GM21390 (cell line): ENCODE measurements around the gene RHOV.

Experiments used
- ATAC-seq: cut with Tn5 transposase; IDR thresholded peaks from one replicate; pipeline ENCODE4 v1.9.1; 2021; ENCODE audit not compliant: unreplicated experiment

The RHOV gene, protein sequence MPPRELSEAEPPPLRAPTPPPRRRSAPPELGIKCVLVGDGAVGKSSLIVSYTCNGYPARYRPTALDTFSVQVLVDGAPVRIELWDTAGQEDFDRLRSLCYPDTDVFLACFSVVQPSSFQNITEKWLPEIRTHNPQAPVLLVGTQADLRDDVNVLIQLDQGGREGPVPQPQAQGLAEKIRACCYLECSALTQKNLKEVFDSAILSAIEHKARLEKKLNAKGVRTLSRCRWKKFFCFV

GRCh38 chr15:40873694-40874561 is at the start of gene RHOV:
Gene RHOV (minus strand): TSS chr15:40874234. CDS start chr15:40874139, 95 bp downstream.
- peak; percentile 60 for ATAC-seq

DNA sequence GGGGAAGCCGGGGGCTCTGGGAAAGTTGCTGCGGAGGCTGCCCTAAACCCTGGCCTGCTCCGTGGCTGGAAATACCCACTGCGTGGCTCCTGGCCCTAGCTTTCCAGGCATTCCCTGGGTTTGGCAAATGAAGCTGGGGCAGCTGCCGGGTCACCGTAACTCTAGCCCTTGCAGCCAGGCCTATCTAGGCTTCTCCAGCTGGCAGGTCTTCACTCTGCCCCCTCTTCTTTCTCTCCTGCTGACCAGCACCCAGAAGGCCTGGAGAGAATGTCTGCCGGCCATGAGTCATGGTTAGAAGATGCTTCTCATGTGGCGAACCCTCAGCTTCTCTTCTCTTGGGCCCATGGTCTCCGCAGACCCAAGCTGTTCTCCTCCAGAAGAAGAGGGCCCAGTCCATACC is 49.5 kb upstream of the RHOV start:
- ATAC-seq: no peak

- no peak for ATAC-seq
Measured at GRCh38 chr15:40922608-40923005, 48.6 kb upstream of the RHOV start.

GRCh38 chr15:40921949-40922607 is 48.0 kb upstream of the RHOV start:
- no peak for ATAC-seq

DNA sequence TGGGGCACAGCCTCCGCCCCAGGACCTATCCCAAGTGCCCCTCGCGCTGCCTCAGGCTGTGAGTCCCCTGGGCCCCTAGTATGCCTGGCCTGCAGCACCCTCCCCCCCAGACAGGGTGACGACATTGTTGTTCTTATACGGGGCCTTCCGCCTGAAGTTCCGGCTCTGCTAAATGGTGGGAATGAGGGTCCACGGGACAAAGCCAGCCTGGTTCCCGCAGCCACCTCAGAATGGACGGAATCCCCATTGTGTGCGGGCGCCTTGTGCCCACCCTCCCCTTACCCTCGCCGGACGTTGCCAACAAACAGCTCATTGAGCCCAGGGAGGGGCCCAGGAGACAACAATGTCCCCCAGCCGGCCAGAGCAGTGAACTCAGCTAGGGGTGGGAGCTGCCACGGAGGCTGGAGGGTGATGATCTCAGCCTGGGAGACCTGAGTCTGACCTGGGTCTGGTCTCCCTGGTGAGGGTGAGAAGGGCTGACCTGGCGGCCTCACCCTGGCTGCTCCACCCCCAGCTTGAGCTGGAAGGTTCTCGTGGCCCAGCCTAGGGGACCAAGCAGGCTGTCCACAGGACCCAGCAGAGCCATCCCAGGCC is 44.9 kb upstream of the RHOV start:
- ATAC-seq: no peak

- no peak for ATAC-seq
Measured at GRCh38 chr15:40918146-40918798, 44.2 kb upstream of the RHOV start.

DNA sequence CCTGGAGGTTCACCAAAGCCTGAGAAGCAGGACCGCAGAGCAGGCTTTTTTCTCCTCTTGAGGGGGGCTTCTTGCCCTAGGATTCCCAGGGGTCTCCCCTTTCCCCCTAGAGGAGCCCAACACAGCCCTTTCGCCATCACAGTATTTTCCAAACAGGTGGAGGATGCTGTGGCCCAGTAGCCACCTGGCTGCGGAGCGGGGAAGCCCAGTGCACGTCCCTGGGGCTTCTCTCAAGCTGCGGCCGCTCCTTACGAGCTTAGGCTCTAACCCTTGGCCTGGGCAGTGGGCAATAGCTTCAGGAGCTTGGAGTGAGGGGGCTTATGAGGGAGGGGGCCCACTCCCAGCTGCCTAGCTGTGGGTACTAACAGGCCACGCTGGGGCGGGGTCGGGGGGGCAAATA is 43.6 kb upstream of the RHOV start:
- no peak for ATAC-seq

DNA sequence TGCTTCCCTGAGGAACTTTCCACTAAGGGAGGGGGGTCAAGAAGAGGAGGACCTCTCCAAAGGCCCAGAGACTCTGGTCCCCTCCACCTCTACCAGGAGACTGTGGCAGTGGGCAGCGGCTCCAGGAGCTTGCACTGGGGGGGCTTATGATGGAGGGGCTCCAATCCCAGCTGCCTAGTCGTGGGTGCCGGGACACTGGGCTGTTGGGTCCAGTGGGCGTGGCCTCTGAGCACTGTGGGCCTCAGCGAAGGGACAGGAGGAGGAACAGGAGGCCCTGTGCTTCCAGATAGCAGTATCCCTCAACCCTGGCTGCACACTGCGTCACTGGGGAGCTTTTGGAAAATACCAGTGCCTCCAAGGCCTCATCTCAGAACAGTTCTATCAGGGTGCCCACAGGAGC is 41.6 kb upstream of the RHOV start:
- ATAC-seq: no peak

- no peak for ATAC-seq
Measured at GRCh38 chr15:40915116-40915661, 41.2 kb upstream of the RHOV start.

- no peak for ATAC-seq
Measured at GRCh38 chr15:40914486-40914885, 40.5 kb upstream of the RHOV start.

GRCh38 chr15:40914013-40914412 is 40.0 kb upstream of the RHOV start:
- ATAC-seq: no peak

DNA sequence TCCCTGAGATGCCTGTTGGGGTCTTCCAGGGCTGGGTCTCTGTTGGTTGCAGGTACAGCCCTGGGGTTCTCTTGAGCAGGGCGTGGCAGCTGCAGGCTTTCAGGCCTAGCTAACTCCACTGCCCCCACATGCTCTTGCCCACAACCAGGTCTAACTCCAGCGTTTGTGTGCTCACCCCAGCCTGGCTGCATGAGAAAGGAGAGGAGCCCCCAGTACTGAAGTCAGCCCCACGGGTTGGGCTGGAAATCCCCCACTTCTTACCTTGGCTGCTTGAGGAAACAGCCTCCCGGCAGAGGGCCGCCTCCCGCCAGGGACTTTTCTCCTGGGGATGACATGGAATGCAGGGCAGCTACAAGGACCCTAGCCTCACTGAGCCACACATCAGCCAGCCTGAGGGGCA is 38.4 kb upstream of the RHOV start:
- ATAC-seq: no peak

DNA sequence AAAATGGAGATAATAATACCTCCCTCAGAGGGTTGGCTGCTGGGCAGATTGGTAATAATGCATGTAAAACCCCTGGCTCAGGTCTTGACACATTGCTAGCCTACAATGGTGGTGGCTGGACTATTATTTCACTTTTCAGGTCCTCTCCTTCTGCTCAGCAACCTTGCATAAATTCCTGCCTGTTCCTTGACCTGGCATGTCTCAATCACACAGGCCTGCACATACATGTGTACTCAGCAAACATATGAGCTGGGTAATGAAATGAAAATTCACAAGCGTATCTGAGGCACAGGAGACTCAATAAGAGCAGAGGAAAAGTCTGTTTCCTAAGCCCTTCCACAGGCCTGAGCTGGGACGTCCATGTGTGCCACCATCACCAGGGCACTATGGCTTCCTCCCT is 37.7 kb upstream of the RHOV start:
- ATAC-seq: no peak

GRCh38 chr15:40911141-40911540 is 37.1 kb upstream of the RHOV start:
- no peak for ATAC-seq

DNA sequence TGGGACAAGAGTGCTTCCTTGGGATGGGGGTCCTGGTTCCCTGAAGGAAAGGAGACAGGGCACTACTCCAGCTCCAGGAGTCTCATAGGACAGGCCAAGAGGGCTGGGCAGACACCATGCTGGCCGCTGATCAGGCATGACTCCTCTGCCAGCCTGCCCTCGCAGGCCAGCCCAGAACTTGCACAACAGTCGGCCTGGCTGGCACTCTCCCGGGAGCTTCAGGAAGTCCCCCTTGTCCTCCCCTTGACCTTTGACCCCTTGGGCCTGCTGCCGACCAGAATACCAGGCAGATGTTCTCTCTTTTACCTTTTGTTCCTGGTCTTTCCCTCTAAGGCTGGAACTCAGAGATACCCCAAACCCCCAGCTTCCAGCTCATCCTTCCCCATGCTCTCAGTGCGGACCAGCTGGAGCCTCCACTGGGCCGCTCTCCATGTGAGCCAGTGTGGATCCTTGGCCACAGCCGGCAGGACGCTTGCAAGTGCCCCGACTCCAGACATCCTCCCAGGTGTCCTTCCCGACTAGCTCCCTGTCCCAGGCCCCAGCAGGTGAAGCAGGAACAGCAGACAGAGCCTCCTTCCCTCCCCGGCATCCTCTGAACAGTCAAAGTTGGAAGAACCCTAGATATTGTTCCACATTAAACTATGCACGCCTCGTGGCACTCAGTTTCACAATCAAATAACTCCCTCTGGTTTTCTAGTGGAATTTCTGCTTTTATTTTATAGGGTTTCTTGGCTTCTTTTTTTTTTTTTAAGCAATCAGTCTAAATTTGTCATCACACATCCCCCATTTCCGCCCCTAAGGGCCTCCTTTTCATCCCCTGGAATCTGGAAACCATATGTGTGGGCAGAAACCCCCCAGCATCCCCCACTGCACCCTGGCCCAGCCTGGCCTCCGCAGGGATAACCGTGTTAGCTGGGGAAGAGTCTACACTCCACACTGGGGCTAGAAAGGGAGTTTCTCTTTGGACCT is 35.9 kb upstream of the RHOV start:
- no peak for ATAC-seq

DNA sequence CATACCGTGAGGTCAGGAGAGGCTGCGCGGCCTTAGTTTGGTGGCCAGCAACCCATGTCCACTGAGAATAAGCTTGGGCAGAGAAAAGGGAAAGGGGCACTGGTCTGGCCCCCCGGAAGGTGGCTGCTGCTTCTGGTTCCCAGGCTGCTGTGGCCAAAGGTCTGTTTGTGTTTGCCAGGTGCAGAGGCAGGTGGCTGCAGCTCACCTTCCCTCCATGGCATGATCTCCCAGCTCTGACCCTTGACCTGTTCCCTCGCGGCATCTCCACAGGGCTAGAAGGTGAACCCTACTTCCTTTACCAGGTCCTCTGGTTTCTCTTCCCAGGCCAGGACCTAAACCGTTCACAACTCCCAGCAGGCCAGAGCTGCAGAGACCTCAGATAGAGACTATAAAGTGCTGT is 34.1 kb upstream of the RHOV start:
- no peak for ATAC-seq

GRCh38 chr15:40906991-40907802 is 33.2 kb upstream of the RHOV start:
- ATAC-seq: peak; percentile 18

DNA sequence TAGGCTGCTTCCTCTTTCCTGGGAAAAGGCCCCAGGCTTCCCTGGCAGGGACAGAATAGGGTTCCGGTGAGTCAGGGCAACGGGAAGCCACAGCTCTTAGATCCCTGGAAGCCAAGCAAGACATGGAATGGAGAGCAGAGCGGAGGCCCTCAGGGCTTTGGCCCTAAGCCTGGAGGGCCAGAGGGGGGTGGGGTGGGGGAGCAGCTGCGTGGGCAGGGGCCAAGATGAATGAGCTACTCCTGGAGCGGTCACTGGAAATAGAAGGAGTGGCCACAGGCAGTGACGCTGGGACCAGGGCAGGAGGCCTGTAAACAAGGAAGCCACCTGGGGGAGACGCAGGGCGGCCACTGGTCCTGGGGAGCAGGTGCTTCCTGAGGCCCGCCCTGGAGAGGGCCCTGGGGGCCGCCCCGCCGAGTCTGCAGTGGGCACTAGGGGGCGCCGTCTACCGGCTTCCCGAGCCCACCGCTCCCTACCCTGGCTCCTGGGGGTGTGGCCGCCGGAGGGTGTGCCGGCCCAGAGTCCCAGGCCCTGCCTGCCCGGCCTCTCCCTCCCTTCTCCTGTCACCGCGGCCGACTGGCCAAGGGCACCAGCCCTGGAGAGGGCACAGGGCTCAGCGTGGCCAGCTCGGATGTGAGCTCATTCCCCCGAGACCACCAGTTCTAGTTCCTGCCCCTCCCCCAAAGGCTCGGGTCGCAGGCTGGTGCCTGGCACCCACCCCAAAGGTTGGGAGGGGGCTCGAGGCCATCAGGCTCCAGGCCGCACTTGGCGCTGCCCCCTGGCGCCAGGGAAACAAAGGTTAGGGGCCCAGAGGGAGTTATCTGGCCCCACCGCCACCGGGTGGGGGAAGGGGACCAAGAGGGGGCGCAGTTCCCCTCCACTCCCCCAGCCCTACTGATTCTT is 32.3 kb upstream of the RHOV start:
- ATAC-seq: peak; percentile 68
